GM23248 (cell line): Measurements from ENCODE around the gene THEMIS2. TPM values are rescaled to one million over a fixed set of nuclear protein-coding genes. Genes with fewer than 3 reads are reported as not detected.
"Not testable (repeated sequence)": the region's sequence is repeated elsewhere in the genome, so short reads cannot be mapped to it uniquely, and the experiment has no call there.

Experiments used
- DNase-seq: peaks from one replicate; pipeline ENCODE4 v3.0.0-alpha.2; 2015
- H2AFZ ChIP-seq: fragments of 200-600 bp; sonication (generic); 2 replicates; pipeline ENCODE4 v1.6.1; 2016; ENCODE audit warnings: antibody characterized with exemption
- H3F3A ChIP-seq: fragments of 200-600 bp; sonication (generic); 2 replicates; pipeline ENCODE4 v1.6.1; 2016; ENCODE audit warnings: mild to moderate bottlenecking, antibody characterized with exemption, mixed run types; ENCODE audit not compliant: insufficient read depth
- H3K27ac ChIP-seq: fragments of 200-600 bp; sonication (generic); 2 replicates; pipeline ENCODE4 v1.5.1; 2016; ENCODE audit warnings: mild to moderate bottlenecking
- H3K27me3 ChIP-seq: fragments of 200-600 bp; sonication (generic); replicated peaks from 2 replicates; pipeline ENCODE4 v1.6.1; 2016; ENCODE audit warnings: mild to moderate bottlenecking; ENCODE audit not compliant: insufficient read depth
- H3K36me3 ChIP-seq: fragments of 200-600 bp; sonication (generic); 2 replicates; pipeline ENCODE4 v1.6.1; 2016; ENCODE audit warnings: low read depth, mild to moderate bottlenecking
- H3K4me1 ChIP-seq: fragments of 200-600 bp; sonication (generic); 2 replicates; pipeline ENCODE4 v1.6.1; 2016; ENCODE audit warnings: mild to moderate bottlenecking; ENCODE audit not compliant: insufficient read depth
- H3K4me2 ChIP-seq: fragments of 200-600 bp; sonication (generic); one replicate; pipeline ENCODE4 v1.6.1; 2016; ENCODE audit warnings: mild to moderate bottlenecking; ENCODE audit not compliant: unreplicated experiment
- H3K4me3 ChIP-seq: fragments of 200-600 bp; sonication (generic); 2 replicates; pipeline ENCODE4 v1.5.1; 2016; ENCODE audit warnings: mild to moderate bottlenecking
- H3K79me2 ChIP-seq: fragments of 200-600 bp; sonication (generic); 2 replicates; pipeline ENCODE4 v1.6.1; 2016; ENCODE audit warnings: mild to moderate bottlenecking; ENCODE audit not compliant: insufficient read depth
- H3K9ac ChIP-seq: fragments of 200-600 bp; sonication (generic); 2 replicates; pipeline ENCODE4 v1.6.1; 2016; ENCODE audit warnings: mild to moderate bottlenecking
- H3K9me2 ChIP-seq: fragments of 200-600 bp; sonication (generic); 2 replicates; pipeline ENCODE4 v1.6.1; 2016; ENCODE audit warnings: mixed run types, mild to moderate bottlenecking, moderate library complexity; ENCODE audit not compliant: insufficient read depth
- H3K9me3 ChIP-seq: fragments of 200-600 bp; sonication (generic); one replicate; pipeline ENCODE4 v1.6.1; 2017; ENCODE audit warnings: low read depth
- H4K20me1 ChIP-seq: fragments of 200-600 bp; sonication (generic); 2 replicates; pipeline ENCODE4 v1.6.0; 2016; ENCODE audit not compliant: insufficient read depth
- EZH2 ChIP-seq: fragments of 200-600 bp; sonication (generic); IDR thresholded peaks from 2 replicates; pipeline ENCODE4 v1.6.1; 2018; ENCODE audit warnings: antibody characterized with exemption, mild to moderate bottlenecking; ENCODE audit not compliant: insufficient read depth, poor library complexity, severe bottlenecking
- EZH2phosphoT487 ChIP-seq: fragments of 200-600 bp; sonication (generic); IDR thresholded peaks from 2 replicates; pipeline ENCODE4 v1.6.1; 2018; ENCODE audit warnings: antibody characterized with exemption, moderate library complexity, mild to moderate bottlenecking, low read depth; ENCODE audit not compliant: insufficient read depth
- WGBS, 2 experiments: methylation state at CpG; one replicate each; pipeline ENCODE4 v1.1.6; 2015 to 2017; ENCODE audit warnings: low lambda C conversion rate in 2 of 2, low coverage in 1 of 2; ENCODE audit errors: missing lambda C conversion rate in 2 of 2; 5-methylcytosine and 5-hydroxymethylcytosine counted together
- in situ Hi-C: fragments of 300-500 bp; cut with MboI; formaldehyde crosslinking; loops from 2 replicates; pipeline ENCODE4 v1.15.0; 2020
- polyA plus RNA-seq: library from polyadenylated mRNA; unstranded; fragments of >200 nt; fragmentation: Nextera tagmentation; extraction: Ambion mirVana; gene quantifications from 2 replicates; pipeline ENCODE4 v1.2.1, GENCODE V29; 2016
- total RNA-seq: library from RNA; depleted of rRNA; stranded (reverse); fragments of >200 nt; shearing (Covaris generic); gene quantifications from 2 replicates; pipeline ENCODE4 v1.2.3, GENCODE V29; 2014; rRNA removed

Gene THEMIS2
- 3.3 and 4.4 TPM in 2 replicates for total RNA-seq
- polyA plus RNA-seq: 4.5 and 4.7 TPM in 2 replicates

- Histone ChIP-seq H3K79me2 (no peaks in the 10 kb centered on the region), H3K9ac (peak within 1 kb of the TSS; percentile 78), H4K20me1 (no peaks in the 10 kb centered on the region), H3K9me3 (no peaks in the 10 kb centered on the region), H2AFZ (peak within 1 kb of the TSS; percentile 99), H3K36me3 (no peaks in the 10 kb centered on the region), H3K27me3 (no peaks in the 10 kb centered on the region), H3K4me2 (peak within 1 kb of the TSS; percentile 83), H3K27ac (no peak within 1 kb of the TSS), H3K9me2 (no peaks in the 10 kb centered on the region), H3K4me1 (no peaks in the 10 kb centered on the region), H3K4me3 (peak within 1 kb of the TSS; percentile 89), H3F3A (no peaks in the 10 kb centered on the region)
- no peak for TF ChIP-seq EZH2phosphoT487
- TF ChIP-seq EZH2: no peak
- WGBS, 2 experiments: 21 to 25% methylated on average over 20 to 21 of the region's 53 CpGs
- DNase-seq: peak; percentile 81
- in situ Hi-C loops: no loop called here
Measured at GRCh38 chr1:27872059-27872801, at the start of gene THEMIS2. Gene THEMIS2 (plus strand): TSS chr1:27872544. CDS start chr1:27872572, 28 bp downstream.

DNA sequence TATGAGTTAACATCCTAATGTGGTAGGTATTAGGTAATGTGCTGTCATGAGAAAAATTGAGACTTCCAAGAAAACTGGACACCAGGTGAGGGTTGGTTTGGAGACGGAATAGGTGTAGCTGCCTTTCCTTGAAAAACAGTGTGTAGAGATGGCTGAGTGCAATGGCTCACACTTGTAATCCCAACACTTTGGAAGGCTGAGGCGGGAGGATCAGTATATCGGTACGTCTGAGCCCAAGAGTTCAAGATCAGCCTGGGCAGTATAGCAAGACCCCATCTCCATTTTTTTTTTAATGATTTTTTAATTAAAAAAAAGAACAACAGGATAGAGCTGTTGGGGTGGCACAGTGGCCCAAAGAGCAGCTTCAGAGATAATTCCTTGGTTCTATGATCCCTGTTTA lies 48.6 kb upstream of the THEMIS2 start:
- no peaks in the 10 kb centered on the region; the same call in 1 of the 2 replicates for H3K79me2 ChIP-seq
- no peak overlapping the region for H3K4me3 ChIP-seq
- no peak for TF ChIP-seq EZH2
- no peak for TF ChIP-seq EZH2phosphoT487
- no peaks in the 10 kb centered on the region for H3K4me1 ChIP-seq
- H2AFZ ChIP-seq: no peak overlapping the region
- no peaks in the 10 kb centered on the region for H3K9me3 ChIP-seq
- 97 to 99% methylated on average over 4 of the region's 4 CpGs for WGBS, 2 experiments
- H3K36me3 ChIP-seq: peaks cover 51% of the 10 kb centered on the region
- no peak for DNase-seq
- no peak overlapping the region for H3K4me2 ChIP-seq
- in situ Hi-C loops: no loop called here
- H3K27ac ChIP-seq: no peak overlapping the region
- H3K27me3 ChIP-seq: no peaks in the 10 kb centered on the region
- no peak overlapping the region for H3K9ac ChIP-seq
- peaks cover 12% of the 10 kb centered on the region for H3F3A ChIP-seq
- no peaks in the 10 kb centered on the region for H4K20me1 ChIP-seq
- H3K9me2 ChIP-seq: no peaks in the 10 kb centered on the region

DNA sequence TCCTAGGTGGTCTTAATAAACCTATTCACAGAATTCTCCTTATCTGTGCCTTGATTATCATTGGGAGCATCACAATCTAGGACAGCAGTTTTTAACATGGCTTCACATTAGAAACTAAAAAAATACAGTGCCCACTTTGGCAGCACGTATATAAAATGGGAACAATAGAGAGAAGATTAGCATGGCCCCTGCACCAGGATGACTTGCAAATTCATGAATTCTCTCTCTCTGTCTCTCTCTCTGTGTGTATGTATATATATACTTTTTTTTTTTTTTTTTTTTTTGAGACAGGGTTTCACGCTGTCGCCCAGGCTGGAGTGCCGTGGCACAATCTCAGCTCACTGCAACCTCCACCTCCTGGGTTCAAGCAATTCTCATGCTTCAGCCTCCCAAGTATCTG lies 47.9 kb upstream of the THEMIS2 start:
- TF ChIP-seq EZH2phosphoT487: no peak
- TF ChIP-seq EZH2: no peak
- H3K4me1 ChIP-seq: no peaks in the 10 kb centered on the region
- no peaks in the 10 kb centered on the region for H3K27me3 ChIP-seq
- in situ Hi-C loops: no loop called here
- H3F3A ChIP-seq: peaks cover 12% of the 10 kb centered on the region
- no peak overlapping the region for H2AFZ ChIP-seq
- H4K20me1 ChIP-seq: no peaks in the 10 kb centered on the region
- no peak overlapping the region for H3K27ac ChIP-seq
- H3K36me3 ChIP-seq: peaks cover 45% of the 10 kb centered on the region
- H3K4me3 ChIP-seq: no peak overlapping the region
- no peaks in the 10 kb centered on the region for H3K9me3 ChIP-seq
- DNase-seq: no peak
- no peaks in the 10 kb centered on the region for H3K9me2 ChIP-seq
- H3K79me2 ChIP-seq: no peaks in the 10 kb centered on the region; the same call in 1 of the 2 replicates
- WGBS, 2 experiments: 96 to 100% methylated on average over 4 of the region's 4 CpGs
- H3K4me2 ChIP-seq: no peak overlapping the region
- no peak overlapping the region for H3K9ac ChIP-seq

DNA sequence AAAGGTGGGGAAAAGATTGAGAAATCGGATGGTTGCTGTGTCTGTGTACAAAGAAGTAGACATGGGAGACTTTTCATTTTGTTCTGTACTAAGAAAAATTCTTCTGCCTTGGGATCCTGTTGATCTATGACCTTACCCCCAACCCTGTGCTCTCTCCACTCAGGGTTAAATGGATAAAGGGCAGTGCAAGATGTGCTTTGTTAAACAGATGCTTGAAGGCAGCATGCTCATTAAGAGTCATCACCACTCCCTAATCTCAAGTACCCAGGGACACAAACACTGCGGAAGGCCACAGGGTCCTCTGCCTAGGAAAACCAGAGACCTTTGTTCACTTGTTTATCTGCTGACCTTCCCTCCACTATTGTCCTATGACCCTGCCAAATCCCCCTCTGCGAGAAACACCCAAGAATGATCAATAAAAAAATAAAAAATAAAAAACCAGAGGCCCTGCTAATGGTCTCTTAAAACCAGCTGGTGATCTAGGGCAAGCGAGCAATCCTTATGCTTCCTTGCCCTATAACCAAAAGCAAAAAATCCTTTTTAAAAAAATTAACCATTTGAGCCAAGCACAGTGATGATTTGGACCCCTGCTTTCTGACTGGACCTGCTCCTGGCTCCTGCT lies 42.9 kb upstream of the THEMIS2 start:
- Histone ChIP-seq H2AFZ (peak overlapping the region; percentile 94), H3K4me3 (peak overlapping the region; percentile 82), H3K27ac (peak overlapping the region; percentile 83), H3F3A (peaks cover 44% of the 10 kb centered on the region), H3K36me3 (peaks cover 20% of the 10 kb centered on the region), H3K4me1 (peaks cover 24% of the 10 kb centered on the region), H3K79me2 (peaks cover 38% of the 10 kb centered on the region), H3K9ac (peak overlapping the region; percentile 96)
- in situ Hi-C loops, DNase-seq, H4K20me1 ChIP-seq, H3K27me3 ChIP-seq, H3K9me2 ChIP-seq, H3K9me3 ChIP-seq, H3K4me2 ChIP-seq: not testable (repeated sequence)
- 89 to 93% methylated on average over 3 of the region's 4 CpGs for WGBS, 2 experiments
